Body of pancreas (tissue), 4 donors: Measurements from ENCODE around the gene CDC37. TPM values are rescaled to one million over a fixed set of nuclear protein-coding genes. Genes with fewer than 3 reads are reported as not detected.

Experiments
- ATAC-seq: fragments of 150-250 bp; one replicate; pipeline ENCODE4 v1.9.1; 2016
- DNase-seq, 4 donors: peaks; one replicate each; pipeline ENCODE4 v3.0.0-alpha.2; 2019
- H3K27ac ChIP-seq, 4 donors: fragments of 200-600 bp; sonication (generic); 1 replicate in 3 of 4; 2 replicates in 1 of 4; pipeline versions ENCODE4 v1.5.1 to v1.6.1; 2016 to 2019; ENCODE audit warnings: mild to moderate bottlenecking in 1 of 4, mixed read lengths in 1 of 4, moderate library complexity in 1 of 4
- H3K27me3 ChIP-seq, 2 donors: fragments of 200-600 bp; sonication (generic); one replicate each; pipeline ENCODE4 v1.6.0; 2016; ENCODE audit warnings: mild to moderate bottlenecking in 1 of 2
- H3K36me3 ChIP-seq, 2 donors: fragments of 200-600 bp; sonication (generic); replicated peaks in 1 of 2; 2 replicates each; pipeline ENCODE4 v1.5.1; 2016; ENCODE audit warnings: low read depth in 2 of 2; ENCODE audit not compliant: insufficient read depth in 1 of 2
- H3K4me1 ChIP-seq: fragments of 200-600 bp; sonication (generic); one replicate; pipeline ENCODE4 v1.6.0; 2016
- H3K4me3 ChIP-seq, 2 donors: fragments of 200-600 bp; sonication (generic); 1 replicate in 1 of 2; 2 replicates in 1 of 2; pipeline ENCODE4 v1.5.1; 2016 to 2019
- H3K9me3 ChIP-seq, 3 donors: fragments of 200-600 bp; sonication (generic); 1 replicate in 2 of 3; 2 replicates in 1 of 3; pipeline ENCODE4 v1.5.1; 2016
- CTCF ChIP-seq, 7 experiments: fragments of 450-650 bp in 4 of 7; fragments of 200-600 bp in 3 of 7; sonication (generic) in 3 of 7; IDR thresholded peaks; one replicate each; pipeline ENCODE4 v1.5.1; 2016 to 2019; ENCODE audit warnings: antibody characterized with exemption in 7 of 7
- POLR2A ChIP-seq, 3 donors: fragments of 450-650 bp; IDR thresholded peaks; one replicate each; pipeline ENCODE4 v1.6.1; 2016; ENCODE audit warnings: antibody characterized with exemption in 3 of 3, mild to moderate bottlenecking in 2 of 3
- WGBS, 2 donors: methylation state at CpG; one replicate each; pipeline ENCODE4 v1.1.5; 2017; 5-methylcytosine and 5-hydroxymethylcytosine counted together
- intact Hi-C: fragments of 100-400 bp; cut with DNase I; formaldehyde crosslinking; loops from one replicate; pipeline ENCODE4 v1.15.1; 2023
- total RNA-seq, 2 donors: library from RNA; depleted of rRNA; stranded (reverse); fragments of >200 nt; gene quantifications; one replicate each; pipeline ENCODE4 v1.1.0, GENCODE V29; 2016

The CDC37 gene
- total RNA-seq, 2 donors from 2014 or later: 89.7 to 122 TPM

- Histone ChIP-seq H3K27me3 (no peaks in the 10 kb centered on the region), H3K27ac (no peak overlapping the region), H3K9me3 (no peaks in the 10 kb centered on the region), H3K4me1 (no peaks in the 10 kb centered on the region), H3K4me3 (no peak overlapping the region), H3K36me3 (peaks cover 0 to 37% of the 10 kb centered on the region in 2 donors)
- TF ChIP-seq POLR2A (IDR thresholded peaks at IDR 0.05) (no peak), CTCF (IDR thresholded peaks at IDR 0.05) (no peak)
- no peak for ATAC-seq
- DNase-seq: no peak
- WGBS, 2 donors: 92 to 95% methylated on average over 8 to 12 of the region's 12 CpGs
- intact Hi-C loops: no loop called here
Measured at GRCh38 chr19:10363789-10364281, 39.5 kb downstream of the CDC37 start.

GRCh38 chr19:10362259-10362658 is 41.1 kb downstream of the CDC37 start:
- Histone ChIP-seq H3K36me3 (peaks cover 0 to 37% of the 10 kb centered on the region in 2 donors), H3K27me3 (no peaks in the 10 kb centered on the region), H3K27ac (no peak overlapping the region), H3K4me3 (no peak overlapping the region), H3K9me3 (no peaks in the 10 kb centered on the region), H3K4me1 (no peaks in the 10 kb centered on the region)
- 80 to 95% methylated on average over 1 to 14 of the region's 18 CpGs for WGBS, 2 donors
- TF ChIP-seq POLR2A (IDR thresholded peaks at IDR 0.05) (no peak), CTCF (IDR thresholded peaks at IDR 0.05) (no peak)
- no peak for DNase-seq
- ATAC-seq: no peak
- intact Hi-C loops: no loop called here

GRCh38 chr19:10361569-10362011 is 41.8 kb downstream of the CDC37 start:
- Histone ChIP-seq H3K27ac (no peak overlapping the region), H3K4me3 (no peak overlapping the region), H3K36me3 (peaks cover 0 to 33% of the 10 kb centered on the region in 2 donors), H3K9me3 (no peaks in the 10 kb centered on the region), H3K27me3 (no peaks in the 10 kb centered on the region), H3K4me1 (no peaks in the 10 kb centered on the region)
- intact Hi-C loops: no loop called here
- 92 to 94% methylated on average over 13 to 15 of the region's 16 CpGs for WGBS, 2 donors
- DNase-seq (no peak), ATAC-seq (no peak)
- TF ChIP-seq POLR2A (IDR thresholded peaks at IDR 0.05): no peak
- no peak for TF ChIP-seq CTCF (IDR thresholded peaks at IDR 0.05)

- 91% methylated on average over 12 of the region's 12 CpGs; no CpG with 5 or more reads in 1 of the 2 donors for WGBS, 2 donors
- Histone ChIP-seq H3K36me3 (peaks cover 0 to 16% of the 10 kb centered on the region in 2 donors), H3K4me3 (no peak overlapping the region), H3K4me1 (no peaks in the 10 kb centered on the region), H3K9me3 (no peaks in the 10 kb centered on the region), H3K27me3 (no peaks in the 10 kb centered on the region), H3K27ac (no peak overlapping the region)
- intact Hi-C loops: no loop called here
- no peak for DNase-seq
- no peak for ATAC-seq
- TF ChIP-seq CTCF (IDR thresholded peaks at IDR 0.05) (no peak), POLR2A (IDR thresholded peaks at IDR 0.05) (no peak)
Measured at GRCh38 chr19:10356431-10356830, 46.9 kb downstream of the CDC37 start.

- H3K36me3 ChIP-seq: peaks cover 3 to 9% of the 10 kb centered on the region in 2 donors
- no peaks in the 10 kb centered on the region for H3K4me1 ChIP-seq
- TF ChIP-seq POLR2A (IDR thresholded peaks at IDR 0.05) (no peak), CTCF (IDR thresholded peaks at IDR 0.05) (no peak)
- H3K27ac ChIP-seq: no peak overlapping the region
- no peaks in the 10 kb centered on the region for H3K27me3 ChIP-seq
- intact Hi-C loops: no loop called here
- DNase-seq (peak; percentile 26 to 37 (median 28)), ATAC-seq (no peak)
- H3K9me3 ChIP-seq: no peaks in the 10 kb centered on the region
- H3K4me3 ChIP-seq: no peak overlapping the region
- 85 to 87% methylated on average over 10 to 32 of the region's 32 CpGs for WGBS, 2 donors
Measured at GRCh38 chr19:10353793-10354391, 49.5 kb downstream of the CDC37 start.
